ENCODE measurements around the gene RPS6KL1.
A peak's percentile ranks its signal among the peaks of the same experiment; 100 is the strongest.

RPS6KL1 gene

DNA sequence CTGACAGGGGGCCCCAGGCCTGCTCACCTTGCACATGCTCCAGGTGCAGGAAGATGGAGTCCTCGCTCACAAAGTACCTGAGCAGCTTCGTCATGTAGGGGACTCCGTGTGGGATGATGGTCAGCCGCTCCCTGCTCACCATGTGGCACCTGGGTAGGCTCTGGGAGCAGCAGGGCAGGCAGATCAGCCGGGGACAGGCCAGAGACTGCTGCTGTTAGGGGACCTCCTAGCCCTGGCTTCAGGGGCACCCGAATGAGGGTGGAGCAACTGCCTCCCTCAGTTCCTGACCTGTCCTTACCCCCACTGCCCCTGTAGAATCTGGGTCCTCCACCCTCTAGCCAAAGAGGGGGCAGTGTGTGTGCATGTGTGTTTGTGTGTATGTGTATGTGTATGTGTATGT, 11.8 kb downstream of the RPS6KL1 start:
- no peak for DNase-seq

DNA sequence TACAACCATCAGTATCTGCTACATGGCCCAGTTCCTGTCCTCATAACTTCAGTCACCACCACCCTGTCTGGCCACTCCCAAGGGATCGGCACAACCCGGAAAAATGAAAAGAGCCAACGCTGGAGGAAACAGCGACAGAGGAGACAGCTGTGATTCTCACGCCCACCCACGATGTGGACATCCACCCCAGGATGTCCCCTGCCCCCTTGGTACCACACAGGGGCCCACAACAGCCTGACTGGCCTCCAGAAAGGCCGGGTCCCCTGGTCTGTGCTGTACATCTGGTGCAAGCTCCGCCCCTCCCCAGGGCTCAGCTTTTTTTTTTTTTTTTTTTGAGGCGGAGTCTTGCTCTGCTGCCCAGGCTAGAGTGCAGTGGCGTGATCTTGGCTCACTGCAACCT, 12.5 kb downstream of the RPS6KL1 start:
- DNase-seq = no peak

DNA sequence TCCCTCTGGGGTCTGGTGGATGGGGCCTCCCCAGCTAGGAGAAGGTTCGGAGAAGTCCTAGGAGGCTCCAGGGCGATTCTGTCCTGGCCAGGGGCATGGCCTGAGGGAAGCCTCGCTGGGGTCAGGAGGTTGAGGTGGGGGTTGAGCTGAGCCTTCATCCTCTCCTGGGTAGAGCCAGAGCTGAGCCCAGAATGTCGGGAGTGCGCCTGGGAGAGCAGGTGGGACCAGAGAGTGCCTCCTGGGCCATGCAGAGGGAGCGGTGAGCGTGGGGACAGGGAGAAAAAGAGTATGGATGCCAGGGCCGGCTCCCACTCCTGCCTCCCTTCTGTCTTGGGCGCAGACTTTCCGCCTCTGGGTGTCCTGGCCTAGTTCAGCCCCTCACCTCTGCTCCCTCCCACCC, 13.1 kb downstream of the RPS6KL1 start:
- no peak for DNase-seq

DNA sequence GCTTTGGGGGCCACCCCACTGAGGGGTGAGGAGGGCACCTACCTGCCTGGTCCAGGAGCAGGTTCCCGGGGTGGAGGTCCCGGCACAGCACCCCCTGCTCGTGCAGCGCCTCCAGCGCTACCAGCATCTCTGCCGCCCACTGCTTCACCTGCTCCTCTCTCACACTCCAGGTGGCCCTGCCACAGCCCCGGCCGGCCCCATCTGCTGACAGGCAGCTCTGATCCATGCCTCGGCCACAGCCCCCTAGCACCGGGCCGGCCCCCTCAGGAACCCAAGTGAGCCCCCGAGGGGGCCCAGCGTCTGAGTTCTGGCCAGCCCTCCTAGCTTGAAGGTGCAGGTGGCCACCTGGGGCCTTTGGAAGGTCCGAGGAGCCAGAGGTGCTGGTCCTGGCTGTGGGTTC, 13.6 kb downstream of the RPS6KL1 start:
- DNase-seq = no peak

DNA sequence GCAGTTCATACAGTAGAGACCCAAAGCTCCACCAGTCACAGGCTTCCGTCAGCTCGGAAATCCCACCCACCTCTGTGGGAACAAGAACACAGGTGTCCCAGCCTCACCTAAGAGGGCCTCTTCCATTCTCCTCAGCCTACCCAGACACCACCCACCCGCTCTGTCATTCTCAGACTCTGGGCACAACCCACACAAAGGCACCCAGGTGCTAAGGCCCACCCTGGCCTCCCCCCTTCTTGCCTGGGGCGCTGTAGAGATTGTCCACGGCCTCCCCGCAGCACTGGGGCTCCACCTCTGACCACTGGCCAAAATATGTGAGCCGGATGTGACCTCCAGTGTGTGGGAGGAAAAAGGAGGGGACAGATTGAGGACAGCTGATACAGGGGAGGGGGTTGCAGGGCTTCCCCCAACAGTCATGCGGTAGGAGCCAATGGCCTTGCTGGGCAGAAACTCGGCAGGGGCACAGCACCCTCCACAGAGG, 14.2 kb downstream of the RPS6KL1 start:
- DNase-seq = no peak

DNA sequence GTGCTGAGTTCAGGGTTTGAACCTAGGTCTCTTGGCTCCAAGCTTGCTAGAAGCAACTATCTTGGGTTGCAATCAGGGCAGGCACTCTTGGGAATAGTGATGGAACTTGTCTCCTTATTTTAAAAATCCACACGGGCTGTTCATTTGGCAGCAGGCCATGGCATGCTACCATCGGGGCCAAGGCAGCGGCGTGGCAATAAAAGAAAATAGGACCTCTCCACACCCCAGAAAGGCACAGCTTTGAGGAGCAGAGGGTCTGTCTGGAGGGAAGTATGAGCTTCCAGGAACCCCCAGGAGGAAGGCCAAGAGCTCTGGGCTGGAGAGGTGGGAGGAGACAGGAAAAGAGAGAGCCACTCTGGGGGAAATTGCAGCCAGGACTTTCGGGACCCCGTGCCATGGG, 15.3 kb downstream of the RPS6KL1 start:
- no peak for DNase-seq

DNA sequence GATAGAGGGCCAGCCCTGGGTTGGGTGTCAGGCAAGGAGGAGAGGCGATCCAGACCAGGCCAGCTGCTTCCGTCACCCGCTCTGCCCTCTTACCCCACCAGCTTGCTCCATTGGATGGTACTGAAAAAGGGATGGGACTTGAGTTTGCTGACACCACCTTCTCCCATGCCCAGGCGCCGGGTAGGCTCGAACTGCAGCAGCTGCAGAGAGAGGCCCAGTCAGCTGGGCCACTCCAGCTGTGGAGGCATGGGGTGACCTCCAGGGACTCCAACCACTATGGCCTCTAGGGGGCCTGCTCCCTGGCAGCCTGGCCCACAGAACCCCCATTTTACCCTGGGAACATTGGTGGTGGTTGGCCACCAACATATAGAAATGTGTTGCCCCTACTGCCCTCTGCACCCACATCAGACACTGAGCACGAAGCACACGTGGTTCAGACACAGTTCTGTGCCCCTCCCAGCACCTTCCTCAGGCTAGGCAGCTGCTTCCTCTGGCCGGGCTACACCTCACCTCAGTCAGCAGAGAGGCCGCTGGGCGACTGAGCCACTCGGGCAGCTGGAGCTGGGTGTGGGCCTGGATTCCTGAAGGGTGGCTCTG, 16.0 kb downstream of the RPS6KL1 start:
- no peak for DNase-seq

DNA sequence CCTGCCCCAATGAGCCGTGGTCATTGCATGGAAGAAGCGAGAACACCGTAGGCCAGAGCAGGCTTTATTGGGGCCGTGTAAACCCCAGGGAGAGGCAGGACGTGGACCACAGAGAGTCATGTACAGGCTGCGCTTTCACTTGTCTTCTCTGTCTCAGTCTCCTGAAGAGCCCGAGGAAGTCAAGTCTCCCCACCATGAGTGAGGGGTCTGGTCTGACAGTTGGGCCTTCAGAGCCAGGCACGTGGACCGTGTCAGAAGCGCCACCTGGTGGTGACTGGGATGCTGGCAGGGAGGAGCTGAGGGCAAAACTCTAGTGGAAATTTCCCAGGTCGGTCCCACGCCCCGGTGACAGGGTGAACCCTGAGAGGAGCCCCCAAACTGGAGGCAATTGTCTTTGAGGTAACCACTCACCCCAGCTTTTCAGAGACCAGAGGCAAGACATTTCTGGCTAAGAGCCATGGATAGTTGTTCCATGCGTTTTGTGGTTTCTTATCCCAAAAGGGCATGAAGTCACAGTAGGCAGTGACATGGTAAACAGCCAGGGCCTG, 17.4 kb downstream of the RPS6KL1 start:
- peak; percentile 44 for DNase-seq

DNA sequence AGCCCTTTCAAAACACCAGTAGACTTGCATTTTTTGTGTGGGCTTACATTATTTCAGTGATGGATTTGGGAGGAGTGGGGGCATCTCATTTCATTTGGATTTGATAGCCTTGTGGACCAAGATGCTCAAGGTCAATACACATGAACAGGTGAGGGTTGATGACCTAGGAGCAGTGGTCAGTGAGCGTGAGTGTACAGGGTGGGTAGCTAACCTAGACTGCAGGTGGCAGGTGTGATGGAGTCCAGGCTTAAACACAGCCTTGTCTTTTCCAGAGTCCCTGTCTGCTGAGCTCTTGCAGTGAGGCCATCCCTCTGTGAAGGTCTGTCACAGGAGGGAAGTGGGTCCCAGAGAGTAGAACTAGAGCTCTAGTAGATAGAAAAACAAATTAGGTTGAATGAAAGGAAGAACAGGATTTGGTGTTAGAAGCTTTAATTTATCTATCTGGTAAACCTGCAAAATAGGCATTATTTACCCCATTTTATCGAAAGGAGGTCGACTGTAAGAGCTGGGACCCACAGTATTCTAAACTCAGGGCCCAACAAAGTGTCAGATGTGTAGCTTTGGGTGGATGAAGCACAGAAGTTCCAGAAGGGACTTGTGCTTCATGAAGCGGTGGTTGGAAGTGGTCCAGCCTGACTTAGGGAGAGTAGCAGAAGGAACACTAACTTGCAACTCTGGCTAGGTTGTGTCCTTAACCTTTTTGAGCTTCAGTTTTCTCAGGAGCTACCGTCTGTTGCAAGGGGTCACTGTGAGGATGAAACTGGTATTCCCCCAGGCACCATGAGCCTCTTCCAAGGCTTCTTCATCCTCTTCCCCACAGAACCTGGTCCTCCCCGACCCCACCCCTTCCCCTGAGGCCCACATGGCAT, 18.2 kb downstream of the RPS6KL1 start:
- DNase-seq = no peak

DNA sequence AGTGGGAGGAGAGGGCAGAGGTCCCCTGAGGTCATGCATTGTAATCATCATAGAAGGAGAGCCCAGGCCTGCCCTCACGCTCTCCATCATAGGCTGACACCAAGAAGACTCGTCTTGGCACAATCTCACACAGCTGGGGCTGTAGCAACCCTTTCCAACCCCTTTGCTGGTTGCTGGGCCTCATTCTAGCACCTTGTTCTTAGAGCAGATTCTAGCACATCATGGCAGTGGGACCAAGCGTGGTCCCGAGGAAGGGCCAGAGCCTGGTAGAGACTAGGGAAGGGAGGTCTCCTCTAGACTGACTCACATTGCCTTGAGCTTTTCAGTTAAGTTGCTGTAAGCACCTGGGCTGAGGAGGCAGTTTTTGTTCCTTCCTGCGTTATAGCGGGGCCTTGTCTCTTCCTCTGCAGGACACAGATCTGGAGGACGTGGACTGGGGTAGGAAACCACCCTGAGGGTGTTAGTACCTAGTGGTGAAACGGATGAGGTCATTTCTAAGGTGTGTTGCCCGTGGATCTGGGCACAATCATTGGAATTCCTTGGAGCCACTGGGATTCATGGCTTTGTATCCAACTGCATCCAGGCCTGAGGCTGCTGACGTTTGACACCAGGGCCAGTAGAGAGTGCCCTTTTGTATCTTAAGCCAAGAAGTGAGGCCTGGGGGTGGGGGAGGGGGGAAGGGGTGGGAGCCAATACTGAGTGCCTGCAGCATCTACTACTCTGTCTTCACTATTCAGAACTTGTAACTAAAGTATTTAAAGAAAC, 19.9 kb downstream of the RPS6KL1 start:
- no peak for DNase-seq

DNA sequence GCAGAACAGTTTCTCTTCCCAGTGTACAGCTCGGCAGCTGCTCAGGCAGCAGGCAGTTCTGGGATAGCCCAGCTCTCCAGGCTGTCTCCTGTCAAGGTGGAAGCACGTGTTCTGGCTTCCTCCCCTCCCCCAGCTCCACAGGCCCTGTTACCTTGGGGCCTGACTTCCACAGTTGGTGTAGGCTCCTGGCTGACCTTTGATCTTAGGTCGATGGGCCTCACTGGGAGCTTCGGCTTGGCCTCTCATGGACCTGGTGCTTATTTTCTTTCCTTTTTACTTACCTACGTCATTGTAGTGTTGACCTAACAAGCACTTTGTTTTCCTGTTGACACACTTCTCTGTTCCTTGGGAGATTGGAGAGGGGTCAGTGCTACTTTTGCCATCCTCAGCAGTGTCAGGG, 24.4 kb downstream of the RPS6KL1 start:
- DNase-seq = no peak

DNA sequence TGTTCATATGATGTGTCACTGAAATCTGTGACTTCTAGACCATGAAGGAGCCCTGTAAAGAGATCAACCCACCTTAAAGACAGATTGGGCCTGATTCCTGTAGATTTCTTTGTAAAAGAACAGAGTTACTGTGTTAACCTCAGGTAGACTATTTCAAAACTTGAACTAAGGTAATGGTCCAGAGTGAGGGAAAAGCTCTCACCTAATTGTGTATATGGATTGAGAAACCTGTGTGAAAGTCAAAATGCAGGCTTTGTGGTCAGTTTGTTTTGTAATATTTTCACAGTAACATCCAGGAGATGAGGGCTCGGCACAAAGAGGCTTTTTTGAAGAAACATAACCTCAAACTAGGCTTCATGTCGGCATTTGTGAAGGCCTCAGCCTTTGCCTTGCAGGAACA, 25.0 kb downstream of the RPS6KL1 start:
- no peak for DNase-seq

DNA sequence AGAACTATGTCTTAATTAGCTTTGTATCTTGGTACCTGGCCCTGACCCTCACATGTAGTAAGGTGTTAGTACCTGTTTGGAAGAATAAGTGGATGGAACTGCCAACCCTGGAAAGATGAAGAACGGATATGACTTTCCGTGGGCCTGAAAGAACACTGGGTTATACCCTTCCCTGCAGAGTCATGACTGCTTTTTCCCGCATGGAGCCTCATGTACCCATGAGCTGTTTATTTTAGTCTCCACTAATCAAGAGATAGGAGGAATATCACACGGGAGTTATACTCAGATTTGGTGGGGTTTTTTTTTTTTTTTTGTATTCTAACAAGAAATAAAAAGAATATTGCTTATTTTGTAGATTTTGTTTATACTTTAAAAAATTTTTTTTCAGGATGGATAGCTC, 25.4 kb downstream of the RPS6KL1 start:
- DNase-seq = no peak

DNA sequence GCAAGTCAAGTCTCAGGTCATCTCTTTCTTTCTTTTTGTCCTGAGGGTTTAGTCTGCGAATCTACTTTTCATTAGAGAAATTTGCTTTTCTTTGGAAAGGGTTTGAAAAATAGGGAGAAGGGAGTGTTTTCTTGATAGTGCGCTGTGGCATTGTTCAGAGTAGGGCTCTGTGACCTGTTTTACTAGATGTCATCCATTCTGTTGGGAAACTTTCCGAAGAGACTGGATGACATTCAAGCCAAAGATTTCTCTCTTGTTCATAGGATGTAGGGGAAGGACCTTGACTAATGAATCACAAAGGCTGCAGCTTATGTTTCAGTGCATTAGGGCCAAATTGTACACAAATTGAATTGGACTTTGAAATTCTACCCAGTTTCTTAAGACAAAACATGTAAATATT, 26.7 kb downstream of the RPS6KL1 start:
- DNase-seq = no peak

DNA sequence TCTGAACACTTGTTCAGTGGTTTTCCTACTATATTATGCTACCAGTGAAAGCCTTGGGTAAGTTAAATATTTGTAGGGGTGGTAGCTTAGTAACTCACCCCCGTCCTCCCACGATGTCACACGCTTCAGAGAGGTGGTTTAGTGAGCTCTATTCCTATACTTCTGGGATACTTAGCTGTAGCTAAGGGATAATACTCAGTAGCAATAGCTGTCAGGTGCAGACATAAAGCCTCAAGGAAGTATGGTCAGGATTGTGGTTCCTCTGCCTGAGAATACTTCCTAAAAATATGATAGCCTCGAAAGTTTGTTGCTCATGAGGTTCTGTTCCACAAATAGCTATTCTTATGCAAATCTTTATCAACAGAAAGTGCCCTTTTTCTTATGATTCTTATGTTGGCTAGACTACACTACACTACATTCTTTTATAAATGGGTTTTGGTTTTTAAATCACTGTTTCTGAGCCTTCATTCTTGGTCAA, 29.4 kb downstream of the RPS6KL1 start:
- DNase-seq = peak; percentile 90

DNA sequence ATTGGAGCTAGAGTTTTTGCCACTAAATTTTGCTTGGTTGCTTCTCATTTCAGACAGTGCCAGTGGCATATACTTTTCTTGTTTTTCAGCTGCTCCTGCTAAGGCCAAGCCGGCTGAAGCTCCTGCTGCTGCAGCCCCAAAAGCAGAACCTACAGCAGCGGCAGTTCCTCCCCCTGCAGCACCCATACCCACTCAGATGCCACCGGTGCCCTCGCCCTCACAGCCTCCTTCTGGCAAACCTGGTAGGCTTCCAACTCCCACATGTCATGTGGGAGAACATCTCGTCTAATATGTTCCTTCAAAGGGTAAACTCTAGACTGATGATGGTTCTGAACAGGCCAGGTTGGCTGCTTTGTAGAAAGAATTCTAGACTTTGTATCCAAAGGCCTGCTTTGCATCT, 30.3 kb downstream of the RPS6KL1 start:
- peak; percentile 43 for DNase-seq

DNA sequence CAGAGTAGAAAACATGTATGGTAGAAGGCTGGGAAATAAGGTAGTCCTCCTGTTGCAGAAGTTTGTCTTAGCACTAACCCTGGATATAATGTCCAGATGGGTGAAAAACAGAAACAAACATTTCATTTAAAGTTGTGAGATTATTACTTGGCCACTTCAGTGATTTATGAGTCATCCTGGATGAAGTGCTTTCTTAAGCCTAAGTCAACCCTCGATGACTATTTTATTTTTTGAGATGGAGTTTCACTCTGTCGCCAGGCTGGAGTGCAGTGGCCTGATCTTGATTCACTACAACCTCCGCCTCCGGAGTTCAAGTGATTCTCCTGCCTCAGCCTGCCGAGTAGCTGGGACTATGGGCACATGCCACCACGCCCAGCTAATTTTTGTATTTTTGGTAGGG, 31.2 kb downstream of the RPS6KL1 start:
- no peak for DNase-seq

DNA sequence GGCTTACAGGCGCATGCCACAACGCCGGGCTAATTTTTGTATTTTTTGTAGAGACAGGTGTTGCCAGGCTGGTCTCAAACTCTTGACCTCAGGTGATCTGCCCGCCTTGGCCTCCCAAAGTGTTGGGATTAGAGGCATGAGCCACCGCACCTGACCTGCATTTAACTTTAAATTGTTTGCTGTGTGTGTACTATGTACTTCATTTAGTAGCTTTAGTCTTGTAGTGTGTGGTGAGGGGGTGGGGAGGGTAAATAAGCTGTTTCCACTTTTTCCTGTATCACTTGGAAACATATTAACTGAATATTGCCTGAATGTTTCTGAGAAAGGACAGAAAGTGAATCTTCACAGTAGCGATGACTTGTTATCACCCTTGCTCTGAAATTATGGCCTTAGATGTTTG, 32.8 kb downstream of the RPS6KL1 start:
- DNase-seq = no peak

DNA sequence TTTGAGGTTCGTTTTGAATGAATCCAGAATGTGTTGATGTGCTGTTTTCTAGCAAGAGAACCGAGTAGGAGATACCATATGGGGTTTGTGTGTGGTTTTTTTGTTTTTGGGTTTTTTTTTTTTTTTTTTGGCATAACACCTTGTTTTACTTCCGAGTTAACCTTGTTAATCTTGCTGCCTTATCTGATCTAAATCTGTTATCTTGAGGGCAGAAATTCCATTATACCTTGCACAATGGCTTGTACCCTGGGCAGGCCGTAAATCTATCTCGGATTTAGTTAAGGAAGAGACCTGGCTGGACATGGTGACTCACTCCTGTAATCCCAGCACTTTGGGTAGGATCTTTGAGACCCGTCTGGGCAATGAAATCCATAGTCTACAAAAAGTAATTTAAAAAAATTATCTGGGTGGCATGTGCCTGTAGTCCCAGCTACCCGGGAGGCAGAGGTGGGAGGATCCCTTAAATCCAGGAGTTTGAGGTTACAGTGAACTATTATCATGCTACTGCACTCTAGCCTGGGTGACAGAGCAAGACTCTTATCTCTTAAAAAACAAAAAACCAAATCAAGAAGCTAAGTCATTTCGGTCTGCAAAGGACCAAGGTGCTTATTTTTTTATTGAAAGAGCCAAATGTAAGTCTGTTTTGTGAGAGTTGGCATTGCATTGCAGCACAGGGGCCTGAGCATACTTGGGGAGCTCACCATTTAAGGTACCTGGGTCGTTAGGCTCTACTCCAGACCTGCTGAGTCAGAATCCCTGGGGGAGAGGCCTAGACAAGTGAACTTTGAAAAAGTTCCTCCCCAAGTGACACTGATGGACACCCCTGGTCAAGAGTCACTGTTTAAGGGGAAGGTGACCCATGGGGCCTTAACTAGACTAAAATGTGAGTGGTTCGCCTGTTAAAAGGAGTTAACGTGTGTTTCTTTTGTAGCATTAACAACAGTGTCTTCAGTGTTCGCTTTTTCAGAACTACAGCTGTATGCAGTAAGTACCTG, 34.6 kb downstream of the RPS6KL1 start:
- no peak for DNase-seq

DNA sequence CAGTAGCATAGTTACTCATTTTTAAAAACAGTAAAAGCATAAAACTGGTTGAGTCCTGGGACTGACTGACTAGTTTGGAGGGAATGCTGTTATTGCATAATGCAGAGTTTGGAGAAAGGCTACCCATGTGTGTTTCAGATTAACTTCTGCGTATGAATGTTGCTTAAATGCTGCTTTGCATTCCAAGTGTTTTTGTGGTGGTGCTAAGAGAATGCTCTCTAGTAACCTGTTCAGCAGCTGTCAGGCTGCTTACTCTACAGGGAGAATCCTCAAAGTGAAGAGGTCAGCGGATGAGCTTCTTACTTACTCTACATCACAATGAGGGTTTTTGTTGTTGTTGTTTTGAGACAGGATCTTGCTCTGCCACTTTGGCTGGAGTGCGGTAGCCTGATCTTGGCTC, 37.1 kb downstream of the RPS6KL1 start:
- no peak for DNase-seq

DNA sequence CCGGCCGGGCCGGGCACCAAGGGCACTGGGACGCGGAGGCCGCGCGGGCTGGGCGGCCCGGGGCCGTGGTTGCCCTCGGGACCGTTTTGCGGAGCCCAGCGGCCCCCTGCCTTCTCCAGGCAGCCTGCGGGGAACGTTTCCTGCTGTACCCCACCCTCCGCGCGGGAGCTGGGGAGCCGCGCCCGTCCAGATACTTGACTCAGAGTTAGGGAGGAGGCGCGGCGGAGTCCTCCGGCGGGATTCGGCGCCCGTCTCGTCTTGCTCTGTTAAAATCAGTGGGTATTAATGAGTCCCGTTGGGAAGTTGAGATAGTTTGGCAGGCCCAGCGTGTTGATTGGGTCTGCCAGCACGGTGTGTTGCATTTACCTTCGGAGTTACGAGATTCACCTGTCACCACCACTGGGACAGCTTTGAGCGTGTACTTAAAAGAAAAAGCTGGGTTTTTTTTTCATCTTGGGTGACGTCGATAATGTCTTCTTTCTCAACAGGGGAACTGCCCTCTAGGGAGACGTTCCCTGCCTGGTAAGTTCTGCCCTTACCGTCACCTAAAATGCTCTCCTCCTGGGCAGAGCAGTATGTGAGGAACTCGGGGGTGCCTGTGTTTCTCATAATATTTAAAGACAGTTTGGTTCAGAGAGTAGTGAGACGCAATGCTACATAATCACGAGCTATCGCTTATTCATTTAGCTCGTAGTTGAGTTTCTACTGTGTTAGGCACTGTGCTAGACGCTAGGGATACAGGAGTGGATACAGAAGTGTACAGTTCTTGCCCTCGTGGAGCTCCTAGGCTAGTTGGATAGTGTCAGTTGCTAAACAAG, 40.7 kb downstream of the RPS6KL1 start:
- peak; percentile 23 for DNase-seq

All from MV-4-11 (cell line).